Measurements from ENCODE around the gene NUAK2.

NUAK2 gene

GRCh38 chr1:205279986-205280385 is 41.6 kb downstream of the NUAK2 start:
- no peak overlapping the region for H3K4me3 ChIP-seq (ENCODE audit: low read depth, low read length)
- DNase-seq (ENCODE audit: low read depth) = no peak
- no peak for TF ChIP-seq CTCF (conservative IDR thresholded peaks at IDR 0.05; ENCODE audit: low read depth, low read length)

GRCh38 chr1:205276689-205277065 is 44.9 kb downstream of the NUAK2 start:
- no peak for DNase-seq (ENCODE audit: low read depth)
- TF ChIP-seq CTCF (conservative IDR thresholded peaks at IDR 0.05; ENCODE audit: low read depth, low read length) = no peak
- H3K4me3 ChIP-seq (ENCODE audit: low read depth, low read length) = no peak overlapping the region

- DNase-seq (ENCODE audit: low read depth) = no peak
- no peak for TF ChIP-seq CTCF (conservative IDR thresholded peaks at IDR 0.05; ENCODE audit: low read depth, low read length)
- H3K4me3 ChIP-seq (ENCODE audit: low read depth, low read length) = no peak overlapping the region
Observed at GRCh38 chr1:205275916-205276688, 45.4 kb downstream of the NUAK2 start.

- DNase-seq (ENCODE audit: low read depth) = no peak
- TF ChIP-seq CTCF (conservative IDR thresholded peaks at IDR 0.05; ENCODE audit: low read depth, low read length) = no peak
- H3K4me3 ChIP-seq (ENCODE audit: low read depth, low read length) = no peak overlapping the region
Observed at GRCh38 chr1:205275133-205275532, 46.4 kb downstream of the NUAK2 start.

- no peak overlapping the region for H3K4me3 ChIP-seq (ENCODE audit: low read depth, low read length)
- no peak for DNase-seq (ENCODE audit: low read depth)
- TF ChIP-seq CTCF (conservative IDR thresholded peaks at IDR 0.05; ENCODE audit: low read depth, low read length) = no peak
Observed at GRCh38 chr1:205274041-205274691, 47.4 kb downstream of the NUAK2 start.

- no peak overlapping the region for H3K4me3 ChIP-seq (ENCODE audit: low read depth, low read length)
- peak; percentile 87 for DNase-seq (ENCODE audit: low read depth)
- peak; percentile 98 for TF ChIP-seq CTCF (conservative IDR thresholded peaks at IDR 0.05; ENCODE audit: low read depth, low read length)
Observed at GRCh38 chr1:205273551-205273982, 48.0 kb downstream of the NUAK2 start.

- TF ChIP-seq CTCF (conservative IDR thresholded peaks at IDR 0.05; ENCODE audit: low read depth, low read length) = no peak
- DNase-seq (ENCODE audit: low read depth) = no peak
- no peak overlapping the region for H3K4me3 ChIP-seq (ENCODE audit: low read depth, low read length)
Observed at GRCh38 chr1:205272536-205272935, 49.0 kb downstream of the NUAK2 start.
